SK-N-MC (cell line): ENCODE results near the gene STARD4.

Experiments used
- DNase-seq: peaks from one replicate; pipeline ENCODE4 v3.0.0-alpha.2; 2011; ENCODE audit warnings: low read depth, low spot score
- H3K27ac ChIP-seq: fragments of 200-600 bp; sonication (generic); 2 replicates; pipeline ENCODE4 v1.5.1; 2016; ENCODE audit warnings: mixed run types
- H3K36me3 ChIP-seq: fragments of 200-600 bp; sonication (generic); 2 replicates; pipeline ENCODE4 v1.6.1; 2017; ENCODE audit warnings: antibody characterized with exemption, low read length, mixed read lengths; ENCODE audit not compliant: insufficient read depth
- H3K4me3 ChIP-seq: fragments of 200-600 bp; sonication (generic); 2 replicates; pipeline ENCODE4 v1.5.1; 2016
- H3K9ac ChIP-seq: fragments of 200-600 bp; sonication (generic); 2 replicates; pipeline ENCODE4 v1.8.0; 2017; ENCODE audit warnings: mixed run types, mixed read lengths; ENCODE audit not compliant: insufficient read length
- H3K9me3 ChIP-seq: fragments of 200-600 bp; sonication (generic); 2 replicates; pipeline ENCODE4 v1.6.1; 2017; ENCODE audit warnings: low read depth, mild to moderate bottlenecking, antibody characterized with exemption, low read length, moderate library complexity, mixed read lengths
- EZH2 ChIP-seq: fragments of 200-600 bp; sonication (generic); IDR thresholded peaks from one replicate; pipeline ENCODE4 v1.6.1; 2017; ENCODE audit warnings: antibody characterized with exemption
- FOXP2 ChIP-seq: optimal IDR thresholded peaks from 2 replicates; pipeline ENCODE3; 2011; ENCODE audit warnings: mild to moderate bottlenecking, moderate library complexity; ENCODE audit not compliant: insufficient read depth; ENCODE audit errors: extremely low read length, control extremely low read depth
- POLR2AphosphoS5 ChIP-seq: IDR thresholded peaks from 2 replicates; pipeline ENCODE4 v1.6.1; 2012; ENCODE audit warnings: mild to moderate bottlenecking, low read depth, low read length, borderline replicate concordance

Gene STARD4

GRCh38 chr5:111512375-111513130, at the start of gene STARD4:
Gene STARD4 (minus strand): TSS chr5:111512535. CDS start chr5:111507433, 5,102 bp downstream.
- no peaks in the 10 kb centered on the region for H3K36me3 ChIP-seq
- H3K27ac ChIP-seq = peak within 1 kb of the TSS; percentile 93
- H3K9ac ChIP-seq = peak within 1 kb of the TSS; percentile 82
- TF ChIP-seq POLR2AphosphoS5 (peak; percentile 87), EZH2 (no peak), FOXP2 (peak; percentile 74)
- H3K9me3 ChIP-seq = no peaks in the 10 kb centered on the region
- peak; percentile 63 for DNase-seq
- H3K4me3 ChIP-seq = peak within 1 kb of the TSS; percentile 97

DNA sequence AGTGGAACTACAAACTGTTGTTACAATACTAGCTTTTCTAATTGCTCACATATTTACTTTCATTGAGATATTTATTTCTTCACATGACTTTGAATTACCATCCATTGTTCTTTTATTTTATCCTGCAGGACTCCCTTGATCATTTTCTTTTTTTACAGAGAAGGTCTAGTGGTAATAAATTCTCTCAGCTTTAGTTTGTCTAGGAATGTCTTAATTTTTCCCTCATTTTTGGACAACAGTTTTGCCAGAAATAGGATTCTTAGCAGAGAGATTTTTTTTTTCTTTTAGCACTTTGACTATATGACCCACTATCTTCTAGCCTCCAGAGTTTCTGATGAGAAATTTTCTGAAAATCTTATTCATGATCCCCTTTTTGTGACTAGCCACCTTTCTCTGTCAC, 47.3 kb upstream of the STARD4 start:
- no peak overlapping the region for H3K4me3 ChIP-seq
- no peak overlapping the region for H3K27ac ChIP-seq
- DNase-seq = no peak
- TF ChIP-seq EZH2 = no peak
- no peak for TF ChIP-seq POLR2AphosphoS5
- no peak for TF ChIP-seq FOXP2
- H3K9ac ChIP-seq = no peak overlapping the region
- no peaks in the 10 kb centered on the region for H3K36me3 ChIP-seq
- no peaks in the 10 kb centered on the region for H3K9me3 ChIP-seq

DNA sequence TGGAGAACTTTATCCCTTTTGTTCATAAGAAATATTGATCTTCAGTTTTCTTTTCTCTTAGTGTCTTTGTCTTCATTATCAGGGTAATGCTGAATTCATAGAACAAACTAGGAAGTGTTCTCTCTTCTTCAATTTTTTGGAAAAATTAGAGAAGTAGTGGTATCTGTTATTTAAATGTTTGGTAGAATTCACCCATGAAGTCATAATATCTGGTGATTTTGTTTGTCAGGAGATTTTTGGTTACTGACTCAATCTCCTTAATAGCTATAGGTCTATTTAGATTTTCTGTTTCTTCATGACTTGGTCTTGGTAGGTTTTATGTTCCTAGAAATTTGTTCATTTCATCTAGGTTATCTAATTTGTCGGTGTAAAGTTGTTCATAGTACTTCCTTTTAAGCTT, 45.4 kb upstream of the STARD4 start:
- Histone ChIP-seq H3K36me3 (no peaks in the 10 kb centered on the region), H3K9me3 (no peaks in the 10 kb centered on the region), H3K4me3 (no peak overlapping the region), H3K27ac (no peak overlapping the region), H3K9ac (no peak overlapping the region)
- DNase-seq = no peak
- no peak for TF ChIP-seq EZH2
- no peak for TF ChIP-seq POLR2AphosphoS5
- TF ChIP-seq FOXP2 = no peak

- no peak for TF ChIP-seq FOXP2
- TF ChIP-seq POLR2AphosphoS5 = no peak
- TF ChIP-seq EZH2 = no peak
- Histone ChIP-seq H3K4me3 (no peak overlapping the region), H3K27ac (no peak overlapping the region), H3K36me3 (no peaks in the 10 kb centered on the region), H3K9me3 (no peaks in the 10 kb centered on the region), H3K9ac (no peak overlapping the region)
- DNase-seq = no peak
Measured at GRCh38 chr5:111557111-111557510, 44.8 kb upstream of the STARD4 start.

DNA sequence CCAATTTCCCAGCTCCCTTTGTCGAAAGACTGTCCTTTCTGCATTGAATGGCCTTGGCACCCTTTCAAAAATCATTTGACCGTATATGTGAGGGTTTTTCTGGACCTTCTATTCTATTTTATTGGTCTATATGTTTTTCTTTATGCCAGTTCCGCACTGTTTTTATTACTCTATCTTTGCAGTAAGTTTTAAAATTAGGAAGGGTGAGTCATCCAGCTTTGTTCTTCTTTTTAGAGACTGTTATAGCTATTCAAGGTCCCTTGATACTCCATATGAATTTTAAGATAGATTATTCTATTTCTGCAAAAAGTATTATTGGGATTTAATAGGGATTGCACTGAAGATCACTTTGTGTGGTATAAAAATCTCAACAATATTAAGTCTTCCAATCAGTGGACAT, 44.2 kb upstream of the STARD4 start:
- H3K36me3 ChIP-seq = no peaks in the 10 kb centered on the region
- no peak overlapping the region for H3K4me3 ChIP-seq
- DNase-seq = no peak
- H3K9ac ChIP-seq = no peak overlapping the region
- TF ChIP-seq FOXP2 (no peak), EZH2 (no peak), POLR2AphosphoS5 (no peak)
- H3K27ac ChIP-seq = no peak overlapping the region
- H3K9me3 ChIP-seq = no peaks in the 10 kb centered on the region

- TF ChIP-seq FOXP2 = no peak
- no peak for TF ChIP-seq EZH2
- TF ChIP-seq POLR2AphosphoS5 = no peak
- H3K36me3 ChIP-seq = no peaks in the 10 kb centered on the region
Measured at GRCh38 chr5:111555760-111556159, 43.4 kb upstream of the STARD4 start.

GRCh38 chr5:111553868-111554267, 41.5 kb upstream of the STARD4 start:
- no peaks in the 10 kb centered on the region for H3K36me3 ChIP-seq
- no peak overlapping the region for H3K4me3 ChIP-seq
- no peak overlapping the region for H3K9ac ChIP-seq
- TF ChIP-seq POLR2AphosphoS5 = no peak
- no peak for TF ChIP-seq FOXP2
- no peak for TF ChIP-seq EZH2
- DNase-seq = no peak
- no peak overlapping the region for H3K27ac ChIP-seq
- H3K9me3 ChIP-seq = no peaks in the 10 kb centered on the region

More at GRCh38 chr5:111555760-111556159, 43.4 kb upstream of the STARD4 start:
- Histone ChIP-seq H3K9me3 (no peaks in the 10 kb centered on the region), H3K27ac (no peak overlapping the region), H3K4me3 (no peak overlapping the region), H3K9ac (no peak overlapping the region)
- no peak for DNase-seq

DNA sequence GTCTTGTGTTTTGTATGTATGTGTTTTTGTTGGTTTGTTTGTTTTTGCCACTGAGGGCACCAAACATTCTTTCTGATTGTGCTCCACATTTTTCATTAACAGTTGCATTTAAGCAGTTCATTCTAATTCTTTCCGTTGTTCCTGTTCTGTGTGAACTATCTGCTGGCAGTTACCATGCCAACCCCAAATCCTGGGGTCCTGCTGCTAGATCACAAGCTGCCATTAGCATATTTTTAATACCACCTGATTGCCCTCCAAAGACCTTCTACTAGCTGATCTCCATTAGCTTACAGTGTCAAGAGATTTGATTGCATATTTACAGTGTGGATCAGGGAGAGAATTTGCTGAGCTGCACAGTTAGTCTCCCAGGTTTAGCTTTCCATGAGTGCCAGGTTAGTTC, 40.6 kb upstream of the STARD4 start:
- Histone ChIP-seq H3K9ac (no peak overlapping the region), H3K36me3 (no peaks in the 10 kb centered on the region), H3K27ac (no peak overlapping the region), H3K4me3 (no peak overlapping the region), H3K9me3 (no peaks in the 10 kb centered on the region)
- TF ChIP-seq POLR2AphosphoS5 = no peak
- TF ChIP-seq FOXP2 = no peak
- no peak for TF ChIP-seq EZH2
- no peak for DNase-seq

- Histone ChIP-seq H3K4me3 (no peak overlapping the region), H3K9me3 (no peaks in the 10 kb centered on the region), H3K27ac (no peak overlapping the region), H3K9ac (no peak overlapping the region), H3K36me3 (no peaks in the 10 kb centered on the region)
- TF ChIP-seq FOXP2 (no peak), EZH2 (no peak), POLR2AphosphoS5 (no peak)
- no peak for DNase-seq
Measured at GRCh38 chr5:111552492-111552891, 40.2 kb upstream of the STARD4 start.
